CD14-positive monocyte (primary cell): ENCODE data around the gene CACNB2. TPM values are rescaled to one million over a fixed set of nuclear protein-coding genes. Genes with fewer than 3 reads are reported as not detected.

Source experiments
- DNase-seq, 3 donors: peaks; one replicate each; pipeline ENCODE4 v3.0.0-alpha.2; 2011 to 2022
- H2AFZ ChIP-seq: 2 replicates; pipeline ENCODE4 v1.6.0; 2012; ENCODE audit warnings: mild to moderate bottlenecking, low read depth, low read length, inconsistent platforms; ENCODE audit not compliant: insufficient read depth, poor library complexity, severe bottlenecking
- H3K27ac ChIP-seq, 2 donors: 1 replicate in 1 of 2; 2 replicates in 1 of 2; pipeline ENCODE4 v1.5.1; 2012 to 2013; ENCODE audit warnings: low read length in 2 of 2, control low read depth in 1 of 2, inconsistent platforms in 1 of 2, low read depth in 1 of 2, mild to moderate bottlenecking in 1 of 2
- H3K27me3 ChIP-seq, 2 donors: one replicate each; pipeline versions ENCODE4 v1.6.0 to v1.6.1; 2011 to 2013; ENCODE audit warnings: low read length in 2 of 2; ENCODE audit not compliant: control insufficient read depth in 2 of 2, insufficient read depth in 2 of 2
- H3K36me3 ChIP-seq, 2 donors: replicated peaks in 1 of 2; 1 replicate in 1 of 2; 2 replicates in 1 of 2; pipeline versions ENCODE4 v1.5.1 to v1.6.1; 2012 to 2013; ENCODE audit warnings: low read length in 2 of 2, control low read depth in 1 of 2, inconsistent platforms in 1 of 2, mild to moderate bottlenecking in 1 of 2; ENCODE audit not compliant: insufficient read depth in 2 of 2, control insufficient read depth in 1 of 2
- H3K4me1 ChIP-seq, 2 donors: 1 replicate in 1 of 2; 2 replicates in 1 of 2; pipeline versions ENCODE4 v1.5.1 to v1.6.1; 2012 to 2013; ENCODE audit warnings: low read length in 2 of 2, control low read depth in 1 of 2, inconsistent platforms in 1 of 2, mild to moderate bottlenecking in 1 of 2, moderate library complexity in 1 of 2; ENCODE audit not compliant: insufficient read depth in 2 of 2, control insufficient read depth in 1 of 2
- H3K4me2 ChIP-seq: replicated peaks from 2 replicates; pipeline ENCODE3; 2012; ENCODE audit warnings: low read length, moderate library complexity, mild to moderate bottlenecking; ENCODE audit not compliant: poor library complexity, severe bottlenecking; ENCODE audit errors: extremely low read depth
- H3K4me3 ChIP-seq, 3 experiments: fragments of 200-600 bp in 1 of 3; sonication (generic) in 1 of 3; replicated peaks in 1 of 3; 1 replicate in 2 of 3; 2 replicates in 1 of 3; pipeline ENCODE4 v1.5.1; 2011 to 2013; ENCODE audit warnings: low read length in 3 of 3, mild to moderate bottlenecking in 3 of 3, control low read depth in 2 of 3, low read depth in 2 of 3, inconsistent platforms in 1 of 3, moderate library complexity in 1 of 3
- H3K79me2 ChIP-seq: 2 replicates; pipeline ENCODE4 v1.6.0; 2012; ENCODE audit warnings: mild to moderate bottlenecking, control low read depth, inconsistent platforms, low read length, moderate library complexity; ENCODE audit not compliant: insufficient read depth
- H3K9ac ChIP-seq: 2 replicates; pipeline ENCODE4 v1.6.0; 2017; ENCODE audit warnings: low read length, mild to moderate bottlenecking; ENCODE audit not compliant: insufficient read depth, poor library complexity, severe bottlenecking
- H3K9me3 ChIP-seq, 2 donors: replicated peaks in 1 of 2; 1 replicate in 1 of 2; 2 replicates in 1 of 2; pipeline versions ENCODE4 v1.5.1 to v1.6.1; 2012 to 2013; ENCODE audit warnings: low read length in 2 of 2, control low read depth in 1 of 2; ENCODE audit not compliant: control insufficient read depth in 1 of 2, insufficient read depth in 1 of 2
- H4K20me1 ChIP-seq: 2 replicates; pipeline ENCODE4 v1.6.0; 2012; ENCODE audit warnings: mild to moderate bottlenecking, low read length, control low read depth, moderate library complexity; ENCODE audit not compliant: insufficient read depth
- H3K27ac Mint-ChIP-seq, 7 donors: one replicate each; pipeline ENCODE4 v1.8.0; 2020; ENCODE audit warnings: mild to moderate bottlenecking in 7 of 7, mixed read lengths in 7 of 7, moderate library complexity in 6 of 7, inconsistent platforms in 2 of 7
- H3K27me3 Mint-ChIP-seq, 3 donors: one replicate each; pipeline ENCODE4 v1.8.0; 2021 to 2022; ENCODE audit warnings: low read depth in 3 of 3, mild to moderate bottlenecking in 3 of 3, mixed read lengths in 3 of 3, moderate library complexity in 3 of 3, inconsistent platforms in 1 of 3
- H3K36me3 Mint-ChIP-seq, 2 donors: one replicate each; pipeline ENCODE4 v1.8.0; 2020; ENCODE audit warnings: mixed read lengths in 2 of 2, inconsistent platforms in 1 of 2, mild to moderate bottlenecking in 1 of 2
- H3K4me1 Mint-ChIP-seq: one replicate; pipeline ENCODE4 v1.8.0; 2020; ENCODE audit warnings: mild to moderate bottlenecking, mixed read lengths
- H3K4me3 Mint-ChIP-seq, 2 donors: one replicate each; pipeline ENCODE4 v1.8.0; 2020; ENCODE audit warnings: mild to moderate bottlenecking in 2 of 2, mixed read lengths in 2 of 2, moderate library complexity in 1 of 2
- H3K9me3 Mint-ChIP-seq, 7 donors: one replicate each; pipeline ENCODE4 v1.8.0; 2020 to 2022; ENCODE audit warnings: mixed read lengths in 7 of 7, mild to moderate bottlenecking in 6 of 7, moderate library complexity in 6 of 7, inconsistent platforms in 2 of 7
- CTCF ChIP-seq: fragments of 200-600 bp; IDR thresholded peaks from one replicate; pipeline ENCODE4 v1.8.0; 2022; ENCODE audit warnings: antibody characterized with exemption, mild to moderate bottlenecking
- WGBS: methylation state at CpG from one replicate; pipeline ENCODE4 v1.1.5; 2013; ENCODE audit warnings: missing lambda C conversion rate; ENCODE audit not compliant: insufficient coverage; 5-methylcytosine and 5-hydroxymethylcytosine counted together
- intact Hi-C, 2 donors: fragments of 100-400 bp; cut with micrococcal nuclease; formaldehyde crosslinking; loops; one replicate each; pipeline versions ENCODE4 v1.15.0 to v1.15.1; 2023
- polyA plus RNA-seq, 3 donors: library from polyadenylated mRNA; depleted of rRNA in 1 of 3; unstranded in 2 of 3; stranded (reverse) in 1 of 3; fragments of 300-500 nt in 2 of 3; fragments of >200 nt in 1 of 3; fragmentation: Illumina TruSeq in 2 of 3; gene quantifications; 1 replicate in 2 of 3; 2 replicates in 1 of 3; pipeline ENCODE4 v1.2.3, GENCODE V29; 2012 to 2021

CACNB2 gene
- polyA plus RNA-seq, 3 donors: 0.05 TPM; not detected in 2

- DNase-seq: no peak
- intact Hi-C loops: no loop called here
- no peaks in the 10 kb centered on the region for H3K4me1 ChIP-seq
- Mint-ChIP-seq H3K27me3 (peaks cover 0 to 4% (median 2%) of the 10 kb centered on the region in 3 donors), H3K4me3 (no peak overlapping the region), H3K27ac (no peak overlapping the region), H3K9me3 (peaks cover 0 to 2% (median 0%) of the 10 kb centered on the region in 7 donors), H3K4me1 (no peaks in the 10 kb centered on the region), H3K36me3 (no peaks in the 10 kb centered on the region)
- no peak overlapping the region for H3K4me2 ChIP-seq
- H3K9ac ChIP-seq: no peak overlapping the region
- WGBS: no CpG with 5 or more reads among the region's 3 CpGs
- no peaks in the 10 kb centered on the region for H4K20me1 ChIP-seq
- no peaks in the 10 kb centered on the region for H3K9me3 ChIP-seq
- no peaks in the 10 kb centered on the region for H3K36me3 ChIP-seq
- H3K27ac ChIP-seq: no peak overlapping the region
- H2AFZ ChIP-seq: no peak overlapping the region
- no peaks in the 10 kb centered on the region for H3K27me3 ChIP-seq
- H3K4me3 ChIP-seq: no peak overlapping the region
- no peaks in the 10 kb centered on the region for H3K79me2 ChIP-seq
- no peak for TF ChIP-seq CTCF
Measured at GRCh38 chr10:18268005-18268404, 127.8 kb downstream of the CACNB2 start.

GRCh38 chr10:18271491-18271890 lies 131.3 kb downstream of the CACNB2 start:
- Mint-ChIP-seq H3K27ac (no peak overlapping the region), H3K4me3 (no peak overlapping the region), H3K27me3 (peaks cover 0 to 2% (median 1%) of the 10 kb centered on the region in 3 donors), H3K36me3 (no peaks in the 10 kb centered on the region), H3K9me3 (no peaks in the 10 kb centered on the region), H3K4me1 (peaks cover 7% of the 10 kb centered on the region)
- WGBS: no CpG with 5 or more reads among the region's 3 CpGs
- H3K9ac ChIP-seq: no peak overlapping the region
- H3K79me2 ChIP-seq: no peaks in the 10 kb centered on the region
- H3K4me3 ChIP-seq: no peak overlapping the region
- H3K4me2 ChIP-seq: no peak overlapping the region
- no peaks in the 10 kb centered on the region for H4K20me1 ChIP-seq
- DNase-seq: no peak
- H3K4me1 ChIP-seq: peaks cover 3 to 11% of the 10 kb centered on the region in 2 donors
- H3K27me3 ChIP-seq: no peaks in the 10 kb centered on the region
- intact Hi-C loops: no loop called here
- H3K9me3 ChIP-seq: no peaks in the 10 kb centered on the region
- no peaks in the 10 kb centered on the region for H3K36me3 ChIP-seq
- no peak overlapping the region for H3K27ac ChIP-seq
- H2AFZ ChIP-seq: no peak overlapping the region
- no peak for TF ChIP-seq CTCF
